GM21619 (cell line): Measurements from ENCODE around the gene CTDSPL.
A peak's percentile ranks its signal among the peaks of the same experiment; 100 is the strongest.
"Not testable (repeated sequence)": the region's sequence is repeated elsewhere in the genome, so short reads cannot be mapped to it uniquely, and the experiment has no call there.

Experiments used
- ATAC-seq: cut with Tn5 transposase; IDR thresholded peaks from one replicate; pipeline ENCODE4 v1.9.1; 2021; ENCODE audit not compliant: unreplicated experiment

The CTDSPL gene

DNA sequence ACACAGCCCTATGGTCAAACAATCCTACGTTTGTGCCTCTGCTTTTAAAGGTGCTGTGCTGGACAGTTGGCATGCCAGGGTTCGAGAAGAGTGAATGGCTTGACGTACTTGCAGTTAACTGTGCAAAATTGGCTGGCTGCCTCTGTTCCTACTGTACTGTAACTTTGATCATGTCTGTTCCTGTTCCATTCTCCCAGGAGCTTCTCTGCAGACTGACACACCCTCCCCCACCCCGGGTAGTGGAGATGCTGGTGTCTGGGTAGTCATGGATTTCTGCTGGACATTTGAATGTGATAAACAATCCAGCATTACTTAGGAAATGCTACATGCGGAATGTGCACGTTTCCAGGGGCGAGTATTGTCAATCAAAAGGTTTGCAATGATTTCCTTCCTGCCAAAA, 122.4 kb downstream of the CTDSPL start:
- no peak for ATAC-seq

DNA sequence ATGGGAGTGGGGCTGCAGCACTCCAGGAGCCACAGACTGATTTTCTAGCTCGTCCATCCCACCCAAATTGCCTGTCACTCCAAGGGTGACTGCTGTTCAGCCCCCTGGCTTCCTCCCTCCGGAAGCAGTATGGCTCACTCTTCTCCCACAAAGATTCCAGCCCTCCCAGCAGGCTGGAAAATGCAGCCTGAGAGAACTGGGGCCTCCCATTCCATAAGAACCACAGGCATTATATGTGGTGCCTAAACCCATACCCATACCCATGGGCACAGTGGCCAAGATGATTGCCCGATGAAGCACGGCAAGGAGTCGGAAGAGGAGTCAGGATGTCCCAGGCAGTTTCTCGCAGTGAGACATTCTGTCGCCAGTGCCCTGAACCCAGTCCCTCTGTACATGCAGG, 122.9 kb downstream of the CTDSPL start:
- ATAC-seq = no peak

DNA sequence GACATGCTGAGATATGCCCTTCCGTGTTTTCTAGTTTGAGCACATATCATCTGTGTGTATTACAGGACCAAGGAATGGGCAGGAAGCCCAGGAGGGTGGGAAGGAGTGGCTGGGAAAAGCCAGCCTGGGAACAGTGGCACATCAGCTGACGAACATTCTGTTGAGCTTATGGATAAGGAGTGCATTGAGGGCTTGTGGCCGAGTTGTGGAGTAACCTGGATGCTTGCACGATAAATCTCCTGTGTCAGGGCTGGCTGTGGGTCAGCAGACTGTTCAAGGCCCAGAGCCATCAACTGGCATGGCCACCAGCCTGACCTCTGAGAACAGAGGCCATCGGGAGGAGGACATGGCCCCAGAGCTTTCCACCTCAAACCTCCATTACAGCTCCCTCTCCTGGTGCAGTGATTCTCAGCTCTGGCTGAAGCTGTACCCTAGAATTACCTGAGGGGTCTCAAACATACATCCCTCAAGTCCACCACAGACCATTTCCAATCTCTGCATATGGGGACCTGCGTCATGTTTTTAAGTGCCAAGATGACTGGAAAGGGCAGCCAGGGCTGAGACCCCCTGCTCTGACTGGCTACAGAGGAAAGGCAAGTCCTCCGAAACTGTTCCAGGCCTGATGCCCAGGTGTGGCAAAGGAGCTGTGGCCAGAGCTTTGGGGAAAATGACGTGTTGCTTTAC, 124.1 kb downstream of the CTDSPL start:
- ATAC-seq = no peak

DNA sequence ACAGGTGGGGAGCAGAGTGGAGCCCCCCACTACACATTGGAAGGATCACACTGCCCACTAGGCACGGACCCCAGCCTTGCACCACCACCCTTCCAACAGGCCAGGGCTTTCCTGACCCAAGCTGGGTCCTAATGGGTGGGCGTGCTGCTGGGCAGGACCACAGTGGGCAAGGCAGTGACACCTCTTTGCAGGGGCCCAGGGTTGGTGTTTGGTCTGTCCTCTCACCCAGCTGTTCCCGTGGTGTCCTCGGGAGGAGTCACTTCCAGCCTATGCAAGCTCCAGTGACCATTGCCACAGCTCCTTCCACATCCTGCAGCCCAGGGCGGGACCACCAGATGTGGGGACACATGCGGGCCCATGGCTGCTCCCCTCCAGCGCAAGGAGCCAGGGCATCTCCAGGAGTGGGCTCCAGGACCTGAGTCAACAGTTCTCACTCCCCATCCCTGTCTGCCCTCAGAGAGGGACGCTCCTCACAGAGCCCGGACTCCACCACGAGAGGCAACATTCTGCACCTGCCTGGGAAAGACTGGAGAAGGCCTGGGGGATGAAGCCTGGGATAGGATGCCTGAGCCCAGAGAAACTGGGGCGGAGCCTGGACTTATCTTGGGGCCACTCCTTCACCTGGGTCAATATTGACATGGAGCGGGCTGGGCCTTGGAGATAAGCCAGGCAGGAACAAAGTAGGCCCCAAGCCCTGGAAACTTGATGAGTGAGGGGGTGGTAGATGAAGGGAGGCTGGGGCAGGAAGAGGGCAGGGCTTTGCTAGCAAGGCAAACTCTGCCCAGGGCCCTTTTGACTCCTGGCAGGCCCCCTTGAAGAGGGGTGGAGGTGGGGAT, 125.0 kb downstream of the CTDSPL start:
- no peak for ATAC-seq

DNA sequence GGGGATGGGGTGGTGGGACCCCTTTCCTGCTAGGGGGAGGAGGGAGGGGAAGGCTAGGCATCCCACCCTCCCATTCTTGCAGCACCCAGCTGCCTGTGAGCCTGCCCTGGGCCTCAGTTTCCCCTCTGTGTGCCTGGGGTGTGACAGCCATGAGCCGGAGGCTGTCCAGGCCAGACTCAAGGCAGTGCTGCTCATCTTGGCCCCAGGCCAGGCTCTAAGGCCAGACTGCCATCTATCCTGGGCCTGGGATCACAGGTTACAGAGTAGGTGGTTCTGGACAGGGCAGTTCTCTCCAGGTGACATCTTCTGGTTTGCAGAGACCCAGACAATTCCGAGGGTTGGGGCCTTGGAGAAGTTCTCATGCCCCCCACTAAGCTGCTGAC, 125.6 kb downstream of the CTDSPL start:
- no peak for ATAC-seq

DNA sequence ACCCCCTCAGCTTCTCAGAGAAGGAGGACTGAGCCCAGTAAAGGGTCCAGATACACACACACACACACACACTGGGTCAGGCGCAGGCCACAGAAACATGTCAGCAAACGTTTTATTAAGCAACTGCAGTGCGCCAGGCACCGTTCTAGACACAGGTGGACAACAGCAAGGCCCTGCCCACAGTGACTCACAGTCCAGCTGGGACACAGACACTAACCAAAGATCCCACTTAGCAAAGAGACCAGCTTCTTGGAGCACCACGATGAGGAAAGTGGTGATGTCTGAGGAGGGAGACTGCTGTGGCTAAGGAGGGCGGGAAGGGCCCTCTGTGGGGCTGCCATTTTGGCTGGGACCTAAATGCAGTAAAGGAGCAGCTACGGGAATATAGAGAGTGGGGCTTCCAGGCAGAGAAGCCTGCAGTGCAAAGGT, 126.1 kb downstream of the CTDSPL start:
- ATAC-seq = no peak

DNA sequence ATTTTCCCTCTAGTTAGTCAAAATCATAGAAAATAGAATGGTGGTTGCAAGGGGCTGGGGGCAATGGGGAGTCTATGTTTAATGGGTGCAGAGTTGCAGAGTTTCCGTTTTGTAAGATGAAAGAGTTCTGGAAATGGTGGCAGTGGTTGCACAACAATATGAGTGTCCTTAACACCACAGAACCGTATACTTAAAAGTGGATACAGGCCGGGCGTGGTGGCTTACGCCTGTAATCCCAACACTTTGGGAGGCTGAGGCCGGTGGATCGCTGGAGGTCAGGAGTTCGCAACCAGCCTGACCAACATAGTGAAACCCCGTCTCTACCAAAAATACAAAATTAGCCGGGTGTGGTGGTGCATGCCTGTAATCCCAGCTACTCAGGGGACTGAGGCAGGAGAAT, 126.7 kb downstream of the CTDSPL start:
- not testable (repeated sequence) for ATAC-seq

DNA sequence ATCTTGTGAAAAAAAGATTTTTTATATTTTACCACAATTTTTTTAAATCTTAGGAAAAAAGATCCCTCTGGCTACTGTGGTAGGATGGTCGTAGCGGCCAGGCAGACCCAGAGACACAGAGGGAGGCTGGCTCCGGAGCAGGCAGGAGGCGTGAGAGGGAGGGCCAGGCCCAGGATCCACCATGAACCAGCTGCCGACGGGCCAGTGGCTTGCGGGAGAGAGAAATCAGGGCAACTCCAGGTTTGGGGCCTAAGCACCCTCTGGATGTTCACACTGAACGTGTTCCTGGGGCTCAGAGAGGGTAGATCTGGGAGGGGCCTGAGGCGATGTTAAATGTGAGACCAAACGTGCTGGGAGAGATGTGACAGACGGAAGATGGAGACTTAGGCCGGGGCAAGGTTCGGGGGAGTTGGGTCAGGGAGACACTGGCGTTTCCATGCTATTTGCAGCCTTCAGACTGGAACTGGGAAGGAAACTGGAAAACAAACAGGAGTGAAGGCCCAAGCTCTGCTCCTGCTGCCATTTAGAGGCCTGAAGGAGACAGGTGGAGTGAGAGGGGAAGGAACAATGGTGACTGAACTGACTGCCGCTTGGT, 127.3 kb downstream of the CTDSPL start:
- ATAC-seq = no peak

DNA sequence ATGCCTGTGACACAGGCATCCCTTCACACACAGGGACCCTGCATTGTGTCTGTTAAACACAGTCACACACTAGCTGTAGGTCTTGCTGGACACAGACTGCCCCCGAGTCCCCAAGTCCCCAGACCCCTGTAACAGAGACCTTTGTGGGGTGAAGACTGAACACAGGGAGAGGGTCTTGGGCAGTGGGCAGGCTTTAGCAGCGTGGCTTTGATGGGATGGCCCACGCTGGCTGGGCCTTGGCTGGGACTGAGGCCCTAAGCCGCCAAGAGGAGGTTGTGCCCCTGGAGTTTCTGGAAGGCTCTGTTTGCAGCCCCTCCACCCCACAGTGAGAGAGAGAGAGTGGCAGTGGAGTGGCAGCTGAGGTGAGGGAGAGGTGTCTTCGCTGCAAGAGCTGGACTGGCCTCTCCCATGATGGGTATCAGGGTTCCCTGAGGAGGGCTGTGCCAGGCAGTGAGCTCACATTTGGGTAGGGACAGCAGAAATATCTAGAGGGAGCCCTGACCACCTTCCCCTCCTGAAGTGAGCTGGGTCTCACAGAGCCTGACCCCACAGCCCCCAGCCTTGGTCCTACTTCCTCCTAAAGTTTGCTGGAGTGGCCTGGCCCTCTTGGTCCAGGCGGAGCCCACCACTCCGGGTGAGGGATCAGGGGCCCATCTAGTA, 128.3 kb downstream of the CTDSPL start:
- no peak for ATAC-seq

DNA sequence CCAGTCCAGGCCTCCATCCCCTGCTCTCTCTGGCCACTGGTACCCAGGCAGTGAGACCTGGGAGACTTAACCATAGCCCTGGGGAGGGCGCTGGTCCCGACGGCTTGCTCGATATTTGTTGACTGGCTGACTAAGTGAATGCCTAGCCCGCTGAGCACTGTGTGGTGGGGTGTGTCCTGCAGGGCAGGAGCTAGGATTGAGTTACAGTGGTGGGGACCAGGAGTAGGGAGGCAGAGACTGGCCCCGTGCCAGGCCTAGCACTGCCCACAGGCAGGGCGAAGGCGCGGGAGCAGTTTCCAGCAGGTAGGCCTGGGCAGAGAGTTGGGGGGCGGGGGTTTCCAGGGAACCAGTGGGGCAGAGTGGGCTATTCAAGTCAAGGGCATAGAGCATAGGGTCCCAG, 128.8 kb downstream of the CTDSPL start, which contains the start of gene VILL:
TSS of gene VILL (plus strand) at position 260 of the 400 bp plus-strand sequence. CDS start 2,887 bp downstream, outside the sequence.
- no peak for ATAC-seq

DNA sequence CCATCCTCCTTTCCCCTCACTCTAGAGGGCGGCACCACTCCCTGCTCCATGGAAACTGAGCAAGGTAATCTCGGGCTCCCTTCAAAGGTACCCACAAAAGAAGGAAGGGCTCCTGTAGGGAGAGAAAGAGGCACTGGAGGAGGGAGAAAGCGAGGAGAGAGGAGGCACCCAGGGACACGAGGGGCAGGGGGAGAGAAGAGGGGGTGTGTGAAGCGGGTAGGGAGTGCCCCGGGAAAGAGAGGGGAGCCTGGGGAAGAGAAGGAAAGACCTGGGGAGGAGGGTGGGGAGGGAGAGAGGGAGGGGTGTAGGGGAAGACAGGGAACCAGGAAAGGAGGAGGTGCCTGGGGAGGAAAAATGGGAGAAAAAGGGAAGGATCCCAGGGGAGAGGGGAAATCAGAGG, 129.4 kb downstream of the CTDSPL start:
- ATAC-seq = no peak

DNA sequence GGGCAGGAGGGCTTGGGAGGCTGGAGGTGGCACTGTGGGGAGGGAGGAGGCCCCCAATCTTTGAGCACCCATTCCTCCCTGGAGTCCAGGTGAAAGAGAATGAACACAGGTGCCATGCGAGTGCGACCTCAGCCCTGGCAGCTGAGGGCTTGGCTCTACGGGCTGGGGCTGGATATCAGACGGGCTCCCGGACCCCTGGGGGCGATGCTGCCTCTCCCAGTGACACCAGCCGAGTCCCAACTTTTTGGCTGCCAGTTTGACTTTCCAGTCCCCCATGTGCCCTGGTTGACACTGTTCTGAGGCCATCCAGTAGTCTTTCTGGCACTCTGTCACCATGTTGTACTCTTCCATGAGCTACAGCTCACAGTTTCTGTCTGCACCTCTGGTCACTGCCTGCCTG, 130.1 kb downstream of the CTDSPL start:
- no peak for ATAC-seq

DNA sequence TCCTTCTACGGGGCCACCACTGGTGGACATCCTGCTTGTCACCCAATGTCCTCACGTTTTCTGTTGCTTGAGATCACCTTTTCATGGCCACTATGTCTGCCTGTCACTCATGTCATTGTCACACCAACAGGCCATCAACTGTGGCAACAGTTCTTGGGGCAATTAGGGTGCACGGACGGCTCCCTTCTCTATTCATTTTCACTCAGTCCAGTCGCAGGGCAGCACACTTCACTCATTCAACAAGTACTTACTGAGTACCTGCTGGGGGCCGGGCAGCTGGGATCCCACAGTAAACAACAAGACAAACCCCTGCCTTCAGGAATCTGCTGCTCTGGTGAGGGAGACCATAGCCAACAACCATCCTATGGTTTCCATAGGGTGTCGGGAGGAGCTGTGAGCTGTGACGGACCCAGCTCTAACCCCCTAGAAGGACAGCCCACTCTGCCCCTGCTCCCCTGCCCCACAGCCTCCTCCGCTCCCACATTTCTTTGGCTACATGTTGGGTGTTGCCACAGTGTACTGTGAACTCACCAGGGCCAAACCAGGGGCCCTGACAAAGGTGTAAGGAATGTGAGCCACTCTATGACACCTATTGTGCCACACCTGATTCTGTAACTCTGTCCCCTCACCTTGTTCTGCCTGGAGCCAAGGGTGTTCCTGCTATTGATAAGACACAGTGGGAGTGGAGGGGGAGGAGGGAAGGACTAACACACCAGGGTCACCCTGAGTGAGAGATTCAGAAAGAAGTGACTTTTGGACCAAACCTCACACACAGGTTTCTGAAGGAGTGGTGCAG, 130.8 kb downstream of the CTDSPL start:
- no peak for ATAC-seq

DNA sequence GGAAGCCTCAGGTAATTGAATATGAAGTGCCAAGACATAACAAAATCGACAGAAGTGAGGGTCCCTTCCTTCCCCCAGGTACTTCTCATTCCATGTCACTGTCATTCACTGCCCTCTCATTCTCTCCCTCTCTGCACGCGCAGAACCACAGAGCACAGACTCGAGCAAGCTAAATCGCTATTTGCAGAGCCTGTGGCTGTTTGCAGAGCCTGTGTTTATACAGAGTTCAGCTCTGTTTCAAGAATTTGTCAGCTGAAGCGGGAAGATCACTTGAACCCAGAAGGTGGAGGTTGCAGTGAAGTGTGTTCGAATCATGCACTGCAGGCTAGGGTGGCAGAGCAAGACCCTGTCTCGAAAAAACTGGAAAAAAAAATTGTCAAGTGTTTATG, 131.4 kb downstream of the CTDSPL start:
- ATAC-seq = no peak

DNA sequence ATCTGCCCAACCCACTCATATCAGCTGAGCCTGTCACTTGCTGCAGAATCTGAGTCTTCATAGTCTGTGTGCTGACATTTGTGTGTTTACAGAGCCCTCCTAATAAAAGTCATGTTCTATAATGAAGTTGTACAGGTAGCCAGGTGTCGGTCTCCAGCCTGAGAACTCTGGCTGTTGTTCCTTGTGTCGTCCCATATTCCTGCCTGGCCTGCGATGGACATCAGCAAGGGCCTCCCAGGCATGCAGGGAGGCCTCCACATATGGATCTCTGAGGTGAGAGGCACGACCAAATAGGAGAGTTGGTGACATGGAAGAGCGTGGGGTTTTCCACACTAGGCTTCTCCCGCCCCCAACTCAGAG, 131.8 kb downstream of the CTDSPL start:
- no peak for ATAC-seq

DNA sequence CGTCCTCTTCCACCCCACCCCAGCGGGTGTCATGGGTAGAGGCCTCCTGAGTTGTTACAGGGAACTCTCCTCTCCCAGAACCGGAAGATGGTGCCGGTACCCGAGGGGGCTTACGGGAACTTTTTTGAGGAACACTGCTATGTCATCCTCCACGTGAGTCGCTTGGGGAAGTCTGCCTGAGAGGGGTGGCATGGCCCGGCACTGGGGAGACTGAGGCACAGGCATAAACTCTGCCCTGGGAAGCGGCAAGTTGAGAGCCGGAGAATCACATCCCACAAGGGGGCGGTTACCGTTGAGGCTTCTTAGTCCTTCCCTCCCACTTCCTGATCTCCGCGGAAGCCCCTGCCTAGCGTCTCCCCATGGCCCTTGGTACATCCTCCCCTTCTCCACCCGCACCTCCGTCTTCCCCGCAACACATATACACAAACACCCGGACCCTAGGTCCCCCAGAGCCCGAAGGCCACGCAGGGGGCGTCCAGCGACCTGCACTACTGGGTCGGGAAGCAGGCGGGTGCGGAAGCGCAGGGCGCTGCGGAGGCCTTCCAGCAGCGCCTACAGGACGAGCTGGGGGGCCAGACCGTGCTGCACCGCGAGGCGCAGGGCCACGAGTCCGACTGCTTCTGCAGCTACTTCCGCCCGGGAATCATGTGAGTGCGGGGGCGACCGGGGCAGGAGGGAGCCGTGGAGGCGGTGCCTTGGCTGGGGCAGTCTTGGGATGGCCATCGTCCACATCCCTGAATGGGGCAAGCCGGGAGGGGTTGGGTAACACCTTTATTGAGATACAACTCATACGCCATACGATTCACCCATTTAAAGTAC, 132.3 kb downstream of the CTDSPL start:
- peak; percentile 65 for ATAC-seq

DNA sequence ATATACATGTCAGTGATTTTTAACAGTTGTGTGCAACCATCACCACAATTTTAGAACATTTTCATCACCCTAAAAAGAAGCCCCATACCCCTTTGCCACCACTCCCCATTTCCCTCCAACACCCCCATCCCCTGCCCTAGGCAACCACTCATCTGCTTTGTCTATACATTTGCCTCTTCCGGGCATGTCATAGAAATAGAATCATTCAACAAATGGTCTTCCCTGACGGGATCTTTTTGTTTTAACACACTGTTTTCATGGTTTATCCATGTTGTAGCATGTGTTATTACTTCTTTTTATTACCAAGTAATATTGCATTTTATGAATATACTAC, 132.9 kb downstream of the CTDSPL start:
- no peak for ATAC-seq

DNA sequence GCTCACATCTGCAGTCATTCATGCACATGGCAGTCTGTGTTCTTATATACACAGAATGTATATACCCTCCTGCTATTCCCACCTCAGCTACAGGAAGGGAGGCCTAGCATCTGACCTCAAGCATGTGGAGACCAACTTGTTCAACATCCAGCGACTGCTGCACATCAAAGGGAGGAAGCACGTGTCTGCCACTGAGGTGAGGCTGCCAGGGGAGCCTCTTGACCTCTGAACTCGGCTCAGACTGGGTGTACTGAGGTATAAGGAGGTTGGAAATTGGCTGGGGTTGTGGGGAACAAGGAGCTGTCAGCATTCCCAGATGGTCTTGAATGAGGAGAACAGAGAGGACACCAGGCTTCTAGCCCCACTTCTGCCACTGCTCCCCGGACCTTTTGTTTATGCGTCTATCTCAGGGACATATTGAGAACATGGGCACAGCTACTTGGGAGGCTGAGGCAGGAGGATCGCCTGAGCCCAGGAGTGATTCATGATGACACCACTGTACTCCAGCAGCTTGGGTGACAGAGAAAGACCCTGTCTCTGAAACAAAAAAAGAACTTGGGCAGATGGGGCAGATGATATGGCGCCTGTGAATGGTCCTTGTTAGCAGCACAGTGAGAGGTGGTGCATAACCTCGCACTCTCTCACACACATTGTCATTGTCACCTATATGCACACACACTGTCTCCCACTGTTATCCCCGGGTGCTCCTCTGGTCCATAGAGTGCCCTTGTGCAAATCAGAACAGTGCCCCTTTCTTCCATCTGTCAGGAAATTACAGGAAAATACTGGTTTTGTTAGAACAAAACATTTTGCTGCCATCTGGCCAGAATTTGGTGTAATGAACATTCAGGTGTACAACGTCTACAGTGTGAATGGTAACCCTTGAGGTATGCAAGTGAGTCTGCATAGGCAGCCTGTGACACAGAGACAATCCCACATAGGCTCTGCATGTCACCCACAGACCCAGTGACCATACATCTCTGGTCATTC, 134.3 kb downstream of the CTDSPL start:
- ATAC-seq = no peak

DNA sequence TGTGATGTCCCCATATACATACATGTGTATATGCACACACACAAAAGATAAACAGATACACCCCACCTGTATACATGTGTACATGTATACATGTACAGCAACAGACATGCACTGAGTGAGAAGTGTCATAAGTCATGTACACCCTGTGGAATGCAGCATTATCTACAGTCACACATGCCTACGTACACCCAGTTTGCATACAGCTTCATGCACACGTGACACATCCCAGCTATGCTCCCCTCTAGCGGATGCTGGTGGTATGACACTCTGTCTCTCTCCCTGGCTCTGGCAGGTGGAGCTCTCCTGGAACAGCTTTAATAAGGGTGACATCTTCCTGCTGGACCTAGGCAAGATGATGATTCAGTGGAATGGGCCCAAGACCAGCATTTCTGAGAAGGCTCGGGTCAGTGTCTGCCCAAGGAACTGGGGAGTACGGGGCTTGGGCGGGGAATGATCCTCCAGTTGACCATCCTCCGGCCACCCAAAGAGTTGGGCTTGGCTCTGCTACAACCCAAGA, 135.2 kb downstream of the CTDSPL start:
- peak; percentile 51 for ATAC-seq
